ENCODE measurements around the gene HDX.

DNA sequence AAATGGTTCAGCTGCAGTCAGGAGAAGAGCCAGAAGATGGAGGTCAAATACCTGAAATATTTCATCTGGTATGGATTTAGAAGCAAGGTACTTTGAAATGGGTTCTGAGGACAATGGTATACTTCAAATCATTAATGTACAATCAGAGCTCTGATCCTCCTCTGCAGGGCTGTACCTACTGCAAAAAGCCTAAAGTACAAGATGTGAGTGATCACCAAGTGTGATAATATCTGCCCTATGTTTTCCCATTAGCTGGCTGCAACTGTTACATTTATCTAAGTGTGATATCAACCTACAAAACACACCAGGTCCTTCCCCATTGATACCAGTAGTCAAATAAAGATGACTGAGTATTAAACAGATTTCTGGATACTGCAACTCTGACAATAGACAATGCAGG, 25.1 kb downstream of the HDX start:
- no peak for TF ChIP-seq TARDBP (IDR thresholded peaks at IDR 0.05)
- TF ChIP-seq, protein P1, sequence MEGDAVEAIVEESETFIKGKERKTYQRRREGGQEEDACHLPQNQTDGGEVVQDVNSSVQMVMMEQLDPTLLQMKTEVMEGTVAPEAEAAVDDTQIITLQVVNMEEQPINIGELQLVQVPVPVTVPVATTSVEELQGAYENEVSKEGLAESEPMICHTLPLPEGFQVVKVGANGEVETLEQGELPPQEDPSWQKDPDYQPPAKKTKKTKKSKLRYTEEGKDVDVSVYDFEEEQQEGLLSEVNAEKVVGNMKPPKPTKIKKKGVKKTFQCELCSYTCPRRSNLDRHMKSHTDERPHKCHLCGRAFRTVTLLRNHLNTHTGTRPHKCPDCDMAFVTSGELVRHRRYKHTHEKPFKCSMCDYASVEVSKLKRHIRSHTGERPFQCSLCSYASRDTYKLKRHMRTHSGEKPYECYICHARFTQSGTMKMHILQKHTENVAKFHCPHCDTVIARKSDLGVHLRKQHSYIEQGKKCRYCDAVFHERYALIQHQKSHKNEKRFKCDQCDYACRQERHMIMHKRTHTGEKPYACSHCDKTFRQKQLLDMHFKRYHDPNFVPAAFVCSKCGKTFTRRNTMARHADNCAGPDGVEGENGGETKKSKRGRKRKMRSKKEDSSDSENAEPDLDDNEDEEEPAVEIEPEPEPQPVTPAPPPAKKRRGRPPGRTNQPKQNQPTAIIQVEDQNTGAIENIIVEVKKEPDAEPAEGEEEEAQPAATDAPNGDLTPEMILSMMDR (IDR thresholded peaks at IDR 0.05 in 2 of 3, conservative IDR thresholded peaks at IDR 0.05 in 1 of 3; ENCODE audit: insufficient read depth in 2 of 3, low read depth in 1 of 3, low read length in 3 of 3) = no peak
- TF ChIP-seq, protein P2, sequence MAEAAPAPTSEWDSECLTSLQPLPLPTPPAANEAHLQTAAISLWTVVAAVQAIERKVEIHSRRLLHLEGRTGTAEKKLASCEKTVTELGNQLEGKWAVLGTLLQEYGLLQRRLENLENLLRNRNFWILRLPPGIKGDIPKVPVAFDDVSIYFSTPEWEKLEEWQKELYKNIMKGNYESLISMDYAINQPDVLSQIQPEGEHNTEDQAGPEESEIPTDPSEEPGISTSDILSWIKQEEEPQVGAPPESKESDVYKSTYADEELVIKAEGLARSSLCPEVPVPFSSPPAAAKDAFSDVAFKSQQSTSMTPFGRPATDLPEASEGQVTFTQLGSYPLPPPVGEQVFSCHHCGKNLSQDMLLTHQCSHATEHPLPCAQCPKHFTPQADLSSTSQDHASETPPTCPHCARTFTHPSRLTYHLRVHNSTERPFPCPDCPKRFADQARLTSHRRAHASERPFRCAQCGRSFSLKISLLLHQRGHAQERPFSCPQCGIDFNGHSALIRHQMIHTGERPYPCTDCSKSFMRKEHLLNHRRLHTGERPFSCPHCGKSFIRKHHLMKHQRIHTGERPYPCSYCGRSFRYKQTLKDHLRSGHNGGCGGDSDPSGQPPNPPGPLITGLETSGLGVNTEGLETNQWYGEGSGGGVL (CRISPR knock-in tag; IDR thresholded peaks at IDR 0.05) = no peak
- TF ChIP-seq MAZ (CRISPR knock-in tag; conservative IDR thresholded peaks at IDR 0.05 in 1 of 2, IDR thresholded peaks at IDR 0.05 in 1 of 2) = no peak
- no peak for TF ChIP-seq TAF7 (tag; IDR thresholded peaks at IDR 0.05)
- no peak for TF ChIP-seq EGR1 (conservative IDR thresholded peaks at IDR 0.05)
- TF ChIP-seq, protein P3, sequence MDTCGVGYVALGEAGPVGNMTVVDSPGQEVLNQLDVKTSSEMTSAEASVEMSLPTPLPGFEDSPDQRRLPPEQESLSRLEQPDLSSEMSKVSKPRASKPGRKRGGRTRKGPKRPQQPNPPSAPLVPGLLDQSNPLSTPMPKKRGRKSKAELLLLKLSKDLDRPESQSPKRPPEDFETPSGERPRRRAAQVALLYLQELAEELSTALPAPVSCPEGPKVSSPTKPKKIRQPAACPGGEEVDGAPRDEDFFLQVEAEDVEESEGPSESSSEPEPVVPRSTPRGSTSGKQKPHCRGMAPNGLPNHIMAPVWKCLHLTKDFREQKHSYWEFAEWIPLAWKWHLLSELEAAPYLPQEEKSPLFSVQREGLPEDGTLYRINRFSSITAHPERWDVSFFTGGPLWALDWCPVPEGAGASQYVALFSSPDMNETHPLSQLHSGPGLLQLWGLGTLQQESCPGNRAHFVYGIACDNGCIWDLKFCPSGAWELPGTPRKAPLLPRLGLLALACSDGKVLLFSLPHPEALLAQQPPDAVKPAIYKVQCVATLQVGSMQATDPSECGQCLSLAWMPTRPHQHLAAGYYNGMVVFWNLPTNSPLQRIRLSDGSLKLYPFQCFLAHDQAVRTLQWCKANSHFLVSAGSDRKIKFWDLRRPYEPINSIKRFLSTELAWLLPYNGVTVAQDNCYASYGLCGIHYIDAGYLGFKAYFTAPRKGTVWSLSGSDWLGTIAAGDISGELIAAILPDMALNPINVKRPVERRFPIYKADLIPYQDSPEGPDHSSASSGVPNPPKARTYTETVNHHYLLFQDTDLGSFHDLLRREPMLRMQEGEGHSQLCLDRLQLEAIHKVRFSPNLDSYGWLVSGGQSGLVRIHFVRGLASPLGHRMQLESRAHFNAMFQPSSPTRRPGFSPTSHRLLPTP (IDR thresholded peaks at IDR 0.05; ENCODE audit: borderline replicate concordance, extremely low read depth, insufficient read length) = no peak

Data from K562 (cell line).